H54 (cell line): ENCODE data around the gene DACT2.
"Not testable (repeated sequence)": the region's sequence is repeated elsewhere in the genome, so short reads cannot be mapped to it uniquely, and the experiment has no call there.

Experiments used
- DNase-seq: peaks from one replicate; pipeline ENCODE4 v3.0.0; 2011; ENCODE audit warnings: low spot score, mixed read lengths; ENCODE audit not compliant: insufficient read length
- FAIRE-seq: peaks from 3 replicates; lab custom pipeline; 2011; peaks lifted over from hg19 to GRCh38; lab: Jason Lieb, UNC
- POLR2A ChIP-seq: IDR thresholded peaks from 2 replicates; pipeline ENCODE4 v1.6.1; 2011; ENCODE audit warnings: low read depth, mild to moderate bottlenecking, low read length

Gene DACT2

GRCh38 chr6:168269455-168270243, 49.9 kb downstream of the DACT2 start:
- no peak for TF ChIP-seq POLR2A
- FAIRE-seq: no peak

DNA sequence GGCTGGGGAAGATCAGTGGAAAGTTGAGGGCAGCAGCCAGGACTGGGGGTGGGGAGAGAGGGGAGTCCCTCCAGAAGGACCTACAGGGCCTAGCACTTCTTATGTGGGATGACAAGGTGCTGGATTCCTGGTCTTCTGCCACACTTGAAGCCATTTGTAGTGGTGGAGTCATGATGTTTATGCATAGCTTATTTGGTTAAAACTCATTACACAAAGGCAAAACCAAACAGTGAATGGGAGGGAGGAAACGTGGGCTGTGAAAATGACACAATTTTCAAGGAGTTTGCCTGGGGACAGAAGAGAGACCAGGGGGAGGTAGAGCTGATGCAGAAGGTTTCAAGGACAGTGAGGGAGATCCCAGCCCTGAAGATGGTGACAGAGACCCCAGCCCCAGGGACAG, 50.8 kb downstream of the DACT2 start:
- no peak for DNase-seq
- FAIRE-seq: no peak
- TF ChIP-seq POLR2A: no peak

More at GRCh38 chr6:168269455-168270243, 49.9 kb downstream of the DACT2 start:
- no peak for DNase-seq

DNA sequence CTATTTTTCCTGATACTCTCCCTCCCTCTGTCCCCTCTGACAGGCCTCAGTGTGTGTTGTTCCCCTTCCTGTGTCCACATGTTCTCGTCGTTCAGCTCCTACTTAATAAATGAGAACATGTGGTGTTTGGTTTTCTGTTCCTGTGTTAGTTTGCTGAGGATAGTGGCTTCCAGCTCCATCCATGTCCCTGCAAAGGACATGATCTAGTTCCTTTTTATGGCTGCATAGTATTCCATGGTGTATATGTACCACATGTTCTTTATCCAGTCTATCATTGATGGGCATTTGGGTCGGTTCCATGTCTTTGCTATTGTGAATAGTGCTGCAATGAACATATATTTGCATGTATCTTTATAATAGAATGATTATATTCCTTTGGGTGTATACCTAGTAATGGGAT, 51.8 kb downstream of the DACT2 start:
- FAIRE-seq, DNase-seq: not testable (repeated sequence)

DNA sequence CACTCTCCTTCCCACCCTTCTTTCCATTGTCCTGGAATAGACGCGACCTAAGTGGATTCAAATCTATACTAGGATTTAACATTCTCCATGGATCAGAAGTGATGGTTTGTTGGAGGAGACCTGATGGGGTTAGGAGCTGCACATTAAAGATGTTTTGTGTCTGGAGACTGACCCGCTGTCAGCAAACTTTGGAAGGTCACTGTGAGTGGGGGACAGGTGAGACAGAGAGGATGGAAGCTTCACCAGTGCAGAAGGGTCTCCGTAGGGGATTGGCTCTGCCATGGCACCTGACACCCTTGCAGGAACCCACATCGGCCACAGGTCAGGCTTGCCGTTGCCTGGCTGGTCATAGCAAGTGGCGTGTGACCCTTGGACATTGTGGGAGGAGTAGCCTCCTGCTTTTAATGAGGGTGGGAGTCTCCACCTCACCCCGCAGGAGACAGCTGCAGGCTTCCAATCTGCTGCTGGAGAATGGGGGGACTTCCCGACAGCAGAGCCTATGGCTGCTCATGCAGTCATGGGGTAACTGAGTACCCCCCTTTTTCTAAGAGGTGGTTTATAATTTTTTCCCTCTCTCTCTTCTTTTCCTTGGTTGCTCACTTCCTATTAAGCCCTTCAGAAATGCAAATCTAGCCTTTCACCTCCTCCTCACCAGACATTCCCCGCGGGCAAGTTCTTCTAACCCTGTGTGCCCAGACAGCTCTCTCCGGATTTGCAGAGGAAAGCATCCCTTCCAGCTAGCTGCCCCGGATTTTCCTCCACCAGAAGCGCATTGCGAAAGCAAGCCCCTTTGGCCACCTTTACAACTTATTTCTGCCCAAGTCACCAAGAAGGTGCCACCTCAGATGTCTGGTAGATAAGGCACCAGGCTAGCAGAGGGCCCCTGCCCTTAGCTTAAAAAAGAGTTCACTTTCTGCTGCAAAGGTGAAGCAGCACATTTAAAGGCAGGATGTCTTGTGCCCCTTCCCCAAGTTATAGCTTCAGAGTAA, 53.5 kb downstream of the DACT2 start:
- no peak for FAIRE-seq
- DNase-seq: no peak
- TF ChIP-seq POLR2A: no peak

- TF ChIP-seq POLR2A: no peak
- no peak for FAIRE-seq
Observed at GRCh38 chr6:168265394-168265793, 54.2 kb downstream of the DACT2 start.

GRCh38 chr6:168264593-168265335, 54.8 kb downstream of the DACT2 start:
- FAIRE-seq (no peak), DNase-seq (no peak)
- no peak for TF ChIP-seq POLR2A

More at GRCh38 chr6:168265394-168265793, 54.2 kb downstream of the DACT2 start:
- DNase-seq: no peak

- no peak for TF ChIP-seq POLR2A
- FAIRE-seq: no peak
- no peak for DNase-seq
Observed at GRCh38 chr6:168263351-168263905, 56.1 kb downstream of the DACT2 start.

- DNase-seq (no peak), FAIRE-seq (no peak)
- TF ChIP-seq POLR2A: no peak
Observed at GRCh38 chr6:168261234-168261633, 58.3 kb downstream of the DACT2 start.

GRCh38 chr6:168260420-168260987, 59.1 kb downstream of the DACT2 start:
- DNase-seq: no peak
- FAIRE-seq: no peak
- TF ChIP-seq POLR2A: no peak

DNA sequence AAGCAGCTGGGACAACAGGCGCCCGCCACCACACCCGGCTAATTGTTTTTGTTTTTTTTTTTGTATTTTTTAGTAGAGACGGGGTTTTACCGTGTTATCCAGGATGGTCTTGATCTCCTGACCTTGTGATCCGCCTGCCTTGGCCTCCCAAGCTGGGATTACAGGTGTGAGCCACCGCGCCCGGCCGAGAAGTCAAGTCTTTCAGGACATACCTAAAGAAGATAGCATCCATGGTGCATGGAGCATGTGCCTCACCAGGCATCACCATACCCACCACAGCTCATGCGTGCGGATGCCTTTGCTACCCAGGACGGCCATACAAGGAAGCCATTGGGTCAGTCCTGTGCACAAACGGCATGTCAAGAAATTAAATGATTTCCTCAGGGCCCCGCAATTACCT, 60.8 kb downstream of the DACT2 start:
- DNase-seq (no peak), FAIRE-seq (no peak)
- TF ChIP-seq POLR2A: no peak

DNA sequence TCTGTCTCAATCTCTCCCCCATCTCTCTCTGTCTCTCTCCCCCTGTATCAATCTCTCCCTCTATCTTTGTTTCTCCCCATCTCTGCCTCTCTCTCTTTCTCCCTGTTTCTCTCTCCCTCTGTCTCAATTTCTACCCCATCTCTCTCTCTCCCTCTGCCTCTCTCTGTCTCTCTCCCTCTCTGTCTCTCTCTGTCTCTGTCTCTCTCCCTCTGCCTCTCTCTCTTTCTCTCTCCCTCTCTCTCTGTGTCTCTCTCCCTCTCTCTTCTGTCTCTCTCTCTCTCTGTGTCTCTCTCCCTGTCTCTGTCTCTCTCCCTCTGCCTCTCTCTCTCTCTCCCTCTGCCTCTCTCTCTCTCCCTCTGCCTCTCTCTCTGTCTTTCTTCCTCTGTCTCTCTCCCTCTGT, 62.6 kb downstream of the DACT2 start:
- no peak for TF ChIP-seq POLR2A
- FAIRE-seq: no peak
- no peak for DNase-seq
